Epidermal melanocyte (primary cell): Measurements from ENCODE around the gene RALGDS.
A peak's percentile ranks its signal among the peaks of the same experiment; 100 is the strongest.
"Not testable (repeated sequence)": the region's sequence is repeated elsewhere in the genome, so short reads cannot be mapped to it uniquely, and the experiment has no call there.

Source experiments
- DNase-seq: peaks from one replicate; pipeline ENCODE4 v3.0.0; 2011; ENCODE audit warnings: low spot score; ENCODE audit not compliant: insufficient read length

RALGDS gene

DNA sequence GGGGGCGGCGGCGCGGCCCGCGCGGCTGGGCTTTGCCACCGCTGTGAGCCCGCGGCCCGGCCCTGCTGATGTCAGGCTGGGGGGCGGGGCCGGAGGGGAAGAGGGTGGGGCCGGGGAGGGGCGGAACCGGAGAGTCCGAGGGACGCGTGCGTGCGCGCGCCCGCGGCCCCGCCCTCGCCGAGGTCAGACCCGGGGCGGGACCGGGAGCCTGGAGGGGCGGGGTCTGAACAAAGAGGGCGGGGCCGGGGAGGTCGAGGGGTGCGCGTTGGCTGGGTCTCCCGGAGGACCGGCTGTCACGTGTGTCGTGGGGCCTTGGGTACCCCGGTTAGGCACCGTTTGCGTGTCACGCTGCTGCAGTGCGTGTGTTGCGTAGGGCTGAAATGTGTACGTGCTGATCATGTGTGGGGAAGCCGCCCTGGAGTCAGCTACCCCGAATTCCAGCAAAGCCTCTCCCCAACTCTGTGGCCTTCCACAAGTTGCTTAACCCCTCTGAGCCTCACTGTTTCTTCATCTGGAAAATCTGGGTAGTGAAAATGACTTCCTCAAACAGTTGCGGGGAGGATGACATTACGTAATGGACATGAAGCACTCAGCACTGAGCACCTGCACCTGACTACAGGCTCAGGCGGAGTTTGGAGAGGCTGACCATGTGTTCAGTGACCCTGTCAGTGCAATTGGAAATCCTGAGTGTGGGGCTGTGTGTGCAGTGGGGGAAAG, at the start of gene RALGDS:
TSS of gene RALGDS (minus strand) at position 43 of the 717 bp plus-strand sequence. CDS start 86 bp downstream, outside the sequence.
- peak; percentile 98 for DNase-seq

DNA sequence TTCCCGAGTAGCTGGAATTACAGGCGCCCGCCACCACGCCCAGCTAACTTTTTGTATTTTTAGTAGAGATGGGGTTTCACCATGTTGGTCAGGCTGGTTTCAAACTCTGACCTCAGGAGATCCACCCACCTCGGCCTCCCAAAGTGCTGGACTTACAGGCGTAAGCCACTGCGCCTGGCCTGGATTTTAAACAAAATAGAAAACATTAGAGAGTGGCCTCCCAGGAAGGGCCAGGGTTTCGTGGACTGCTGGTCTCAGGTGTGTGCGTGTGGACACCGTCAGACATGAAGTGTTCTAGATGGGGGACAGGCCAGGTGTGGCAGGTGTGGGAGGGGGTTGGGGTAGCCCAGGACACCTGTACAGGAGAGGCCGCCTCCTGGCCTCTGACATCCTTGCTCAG, 49.7 kb upstream of the RALGDS start:
- no peak for DNase-seq

DNA sequence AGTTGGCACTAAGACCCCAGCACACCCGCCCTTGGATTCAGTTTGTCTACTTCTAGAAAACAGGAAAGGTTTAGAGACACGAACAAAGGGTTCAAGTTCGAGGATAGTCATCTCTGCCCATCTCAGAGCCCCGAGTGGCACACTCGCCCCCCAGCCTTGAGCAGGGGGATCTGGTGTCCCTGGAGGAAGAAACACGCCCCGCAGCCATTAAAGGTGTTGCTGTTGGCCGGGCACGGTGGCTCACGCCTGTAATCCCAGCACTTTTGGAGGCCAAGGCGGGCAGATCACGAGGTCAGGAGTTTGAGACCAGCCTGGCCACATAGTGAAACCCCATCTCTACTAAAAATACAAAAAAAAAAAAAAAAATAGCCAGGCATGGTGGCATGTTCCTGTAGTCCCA, 48.6 kb upstream of the RALGDS start:
- not testable (repeated sequence) for DNase-seq

DNA sequence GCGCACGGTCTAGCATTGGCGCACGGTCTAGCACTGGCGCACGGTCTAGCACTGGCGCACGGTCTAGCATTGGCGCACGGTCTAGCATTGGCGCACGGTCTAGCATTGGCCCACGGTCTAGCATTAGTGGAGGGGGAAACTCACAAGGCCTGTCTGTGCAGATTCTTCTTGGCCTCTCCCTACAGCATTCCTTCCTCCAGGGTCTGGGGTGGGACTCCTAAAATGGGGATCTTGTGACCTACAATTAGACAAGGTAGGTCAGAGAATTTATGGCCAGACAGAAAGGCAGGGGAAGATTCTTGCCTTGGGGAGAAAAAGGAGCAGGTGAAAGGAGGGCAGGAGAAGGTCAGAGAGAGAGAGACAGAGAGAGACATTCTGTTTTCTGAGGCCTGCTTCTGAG, 48.1 kb upstream of the RALGDS start:
- no peak for DNase-seq

DNA sequence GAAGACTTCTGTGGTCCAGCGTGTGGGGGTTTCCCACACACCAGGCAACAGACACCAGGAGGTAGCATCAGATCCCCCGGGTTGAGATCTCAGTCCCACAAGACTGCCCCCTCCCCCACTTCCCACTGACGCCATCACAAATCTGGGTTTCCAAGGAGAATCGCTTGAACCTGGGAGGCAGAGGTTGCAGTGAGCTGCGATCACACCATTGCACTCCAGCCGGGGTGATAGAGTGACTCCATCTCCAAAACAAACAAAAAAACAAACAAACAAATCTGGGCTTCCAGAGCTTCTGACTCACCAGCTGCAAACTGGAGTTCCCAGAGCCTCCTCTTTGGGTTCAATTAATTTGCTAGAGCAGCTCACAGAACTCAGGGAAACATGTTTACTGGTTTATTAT, 47.4 kb upstream of the RALGDS start:
- DNase-seq = no peak

GRCh38 chr9:133167769-133168168, 46.7 kb upstream of the RALGDS start:
- DNase-seq = no peak

GRCh38 chr9:133167096-133167730, 46.2 kb upstream of the RALGDS start:
- no peak for DNase-seq

GRCh38 chr9:133166392-133166791, 45.4 kb upstream of the RALGDS start:
- DNase-seq = no peak

DNA sequence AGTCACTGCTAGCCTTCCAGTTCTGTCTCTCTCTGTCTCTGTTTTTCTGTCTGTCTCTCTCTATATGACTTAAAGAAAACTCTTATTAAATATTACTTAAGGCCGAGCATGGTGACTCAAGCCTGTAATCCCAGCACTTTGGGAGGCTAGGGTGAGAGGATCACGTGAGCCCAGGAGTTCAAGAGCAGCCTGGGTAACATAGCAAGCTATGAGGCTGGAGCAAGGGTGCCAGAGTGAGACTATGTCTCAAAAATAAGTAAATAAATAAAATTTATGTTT, 44.4 kb upstream of the RALGDS start:
- DNase-seq = no peak

DNA sequence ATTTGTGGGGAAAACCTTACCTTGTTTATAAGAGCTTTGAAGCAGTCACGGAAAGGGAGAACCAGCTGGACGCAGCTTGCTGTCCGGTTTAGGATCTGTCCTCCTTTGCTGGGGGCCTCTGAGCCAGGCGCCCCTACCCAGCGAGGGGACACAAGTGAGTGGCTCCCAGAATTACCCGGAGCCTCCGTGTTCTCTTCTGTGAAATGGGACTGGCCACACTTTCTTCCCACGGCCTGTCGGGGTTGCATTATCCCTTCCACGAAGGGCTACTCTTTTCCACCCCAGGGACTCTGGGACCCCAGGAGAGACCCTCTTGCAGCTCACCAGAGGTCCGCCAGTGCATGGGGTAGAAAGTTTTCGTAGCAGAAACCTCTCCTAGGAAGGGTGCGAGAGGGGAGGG, 43.2 kb upstream of the RALGDS start:
- DNase-seq = no peak

- DNase-seq = peak; percentile 65
Observed at GRCh38 chr9:133163504-133164172, 42.6 kb upstream of the RALGDS start, which contains the start of gene GBGT1. GBGT1 (minus strand) TSS chr9:133163914; CDS start chr9:133162412, 1,502 bp downstream.

DNA sequence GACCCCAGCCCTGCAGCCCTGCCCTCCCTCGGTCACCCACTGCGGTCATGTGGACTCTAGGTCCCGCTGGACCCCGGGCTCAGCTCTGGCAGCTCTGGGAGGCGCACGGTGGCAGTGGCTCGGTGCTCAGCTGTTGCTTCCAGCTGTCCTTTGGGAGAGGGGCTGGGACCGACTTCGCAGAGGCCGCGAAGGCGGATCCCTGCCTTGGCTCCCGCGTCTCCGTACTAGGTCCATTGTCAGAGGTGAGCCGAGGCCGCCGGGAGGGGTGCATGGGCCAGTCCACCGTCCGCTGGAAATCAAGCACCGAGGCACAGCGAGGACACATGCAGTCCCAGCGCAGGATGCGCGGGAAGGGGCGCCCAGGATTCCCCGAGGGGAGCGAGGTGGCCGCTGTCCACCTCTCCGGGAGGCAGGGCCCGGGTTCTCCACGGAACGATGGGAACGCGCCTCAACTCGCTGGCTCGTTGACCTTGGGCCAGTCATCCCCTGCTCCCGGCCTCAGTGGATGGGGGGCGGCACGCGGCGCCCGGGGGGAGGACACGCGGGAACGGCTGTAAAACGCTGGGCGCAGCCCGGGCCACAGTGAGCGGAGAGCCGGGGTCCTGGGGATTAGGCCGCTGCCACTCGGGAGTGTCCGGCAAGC, 41.9 kb upstream of the RALGDS start:
- no peak for DNase-seq

DNA sequence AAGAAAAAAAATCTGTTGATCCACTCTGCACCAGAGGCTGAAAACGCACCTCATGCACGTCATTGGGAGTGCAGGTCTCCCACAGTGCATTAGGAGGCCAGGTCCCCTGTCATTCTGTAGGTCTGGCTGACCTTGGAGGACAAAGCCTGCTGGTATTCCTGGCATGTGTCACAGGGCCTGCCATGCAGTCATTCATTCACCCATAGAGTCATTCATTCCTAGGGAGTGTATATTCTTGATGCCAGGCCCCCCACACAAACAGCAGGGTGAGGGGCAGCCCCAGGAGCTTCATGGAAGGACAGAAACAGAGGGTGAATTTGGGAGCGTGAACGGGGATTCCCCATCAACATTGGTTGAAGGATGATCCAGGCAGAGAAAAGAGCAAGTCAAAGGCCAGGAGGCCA, 40.5 kb upstream of the RALGDS start:
- DNase-seq = no peak

- peak; percentile 88 for DNase-seq
Observed at GRCh38 chr9:133160742-133161546, 39.9 kb upstream of the RALGDS start.

- DNase-seq = no peak
Observed at GRCh38 chr9:133158695-133159094, 37.7 kb upstream of the RALGDS start.

DNA sequence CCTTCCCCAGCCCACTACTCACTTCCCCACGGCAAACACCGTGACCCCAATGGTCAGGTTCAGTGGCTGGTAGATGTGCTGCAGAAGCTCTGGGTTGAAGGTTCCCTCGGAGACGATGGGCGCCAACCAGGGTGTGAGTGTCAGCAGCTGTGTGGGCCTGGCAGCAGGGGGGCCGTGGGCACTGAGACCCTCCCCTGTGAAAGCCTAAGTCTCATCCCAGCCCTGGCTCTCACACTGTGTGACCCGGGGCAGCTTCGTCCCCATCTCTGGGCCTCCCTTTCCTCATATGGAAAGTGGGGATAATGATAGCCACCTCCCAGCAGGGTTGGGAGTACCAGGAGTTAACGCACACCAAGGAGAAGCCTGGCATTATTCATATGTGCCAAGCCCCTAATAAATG, 34.1 kb upstream of the RALGDS start:
- no peak for DNase-seq

DNA sequence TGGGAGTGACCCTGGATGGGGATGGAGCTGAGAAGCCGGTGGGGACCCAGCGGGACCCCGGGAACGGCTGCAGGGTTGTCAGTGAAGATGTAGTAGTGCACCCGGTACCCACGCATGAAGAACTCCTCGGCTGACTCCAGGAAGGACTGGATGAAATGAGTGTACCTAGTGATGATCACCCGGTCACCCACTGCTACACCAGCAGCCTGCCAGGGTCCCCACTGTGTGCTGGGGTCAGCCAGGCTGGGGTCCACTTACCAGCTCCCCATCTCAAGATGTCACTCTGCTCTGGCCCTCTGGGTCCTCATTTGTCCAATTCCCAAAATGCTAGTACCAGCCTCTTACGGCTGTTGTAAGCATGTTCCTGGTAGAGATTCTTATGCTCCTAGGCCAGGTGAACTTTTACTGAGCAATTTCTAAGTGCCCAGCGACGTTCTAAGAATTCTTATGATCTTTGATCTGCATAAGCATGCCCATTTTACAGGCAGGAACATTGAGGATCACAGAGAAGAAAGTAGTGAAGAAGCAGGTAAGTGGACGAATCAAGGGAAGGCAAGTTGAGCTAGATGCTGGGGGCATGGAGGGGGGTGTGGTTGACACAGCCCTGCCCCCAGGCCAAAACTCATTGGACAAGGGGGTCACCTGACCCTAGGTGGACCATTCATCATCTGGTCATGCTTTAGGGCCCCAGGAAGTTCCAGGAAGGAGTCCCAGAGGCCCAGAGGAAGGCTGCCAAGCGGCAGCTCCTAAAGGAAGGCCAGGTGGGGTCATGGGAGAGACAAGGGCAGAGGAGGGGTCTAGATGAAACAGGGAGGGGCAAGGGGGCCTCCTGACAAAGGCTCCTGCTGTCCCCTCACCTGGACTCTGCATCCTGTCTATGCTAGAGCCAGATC, 33.3 kb upstream of the RALGDS start:
- no peak for DNase-seq

GRCh38 chr9:133153227-133154096, 32.4 kb upstream of the RALGDS start:
- no peak for DNase-seq
